Activated CD4-positive, alpha-beta T cell treated with anti-CD3 and anti-CD28 coated beads for 4 hours (primary cell): Measurements from ENCODE around the gene UROC1.

Experiments used
- DNase-seq, 2 donors: peaks; one replicate each; pipeline ENCODE4 v3.0.0-alpha.2; 2020

UROC1 gene

GRCh38 chr3:126516152-126516935 lies 1.2 kb downstream of the UROC1 start:
- DNase-seq: no peak

- no peak for DNase-seq
Observed at GRCh38 chr3:126515066-126515706, 2.4 kb downstream of the UROC1 start.

- DNase-seq: no peak
Observed at GRCh38 chr3:126514161-126514560, 3.4 kb downstream of the UROC1 start.

- DNase-seq: no peak
Observed at GRCh38 chr3:126512916-126513650, 4.5 kb downstream of the UROC1 start.

GRCh38 chr3:126512026-126512425 lies 5.5 kb downstream of the UROC1 start:
- no peak for DNase-seq

- DNase-seq: no peak
Observed at GRCh38 chr3:126511291-126511690, 6.3 kb downstream of the UROC1 start.

GRCh38 chr3:126510308-126510910 lies 7.2 kb downstream of the UROC1 start:
- DNase-seq: no peak

- DNase-seq: no peak
Observed at GRCh38 chr3:126509597-126510307, 7.8 kb downstream of the UROC1 start.

GRCh38 chr3:126508564-126508964 lies 9.0 kb downstream of the UROC1 start:
- DNase-seq: no peak

GRCh38 chr3:126507886-126508285 lies 9.7 kb downstream of the UROC1 start:
- no peak for DNase-seq

GRCh38 chr3:126503701-126504100 lies 13.9 kb downstream of the UROC1 start:
- no peak for DNase-seq

- no peak for DNase-seq
Observed at GRCh38 chr3:126502656-126503055, 14.9 kb downstream of the UROC1 start.

GRCh38 chr3:126501736-126502135 lies 15.8 kb downstream of the UROC1 start:
- DNase-seq: no peak

- DNase-seq: no peak
Observed at GRCh38 chr3:126501054-126501453, 16.5 kb downstream of the UROC1 start.

- DNase-seq: no peak
Observed at GRCh38 chr3:126500016-126500415, 17.6 kb downstream of the UROC1 start.

GRCh38 chr3:126499401-126499800 lies 18.2 kb downstream of the UROC1 start:
- no peak for DNase-seq

GRCh38 chr3:126498929-126499328 lies 18.6 kb downstream of the UROC1 start:
- DNase-seq: no peak

GRCh38 chr3:126498461-126498860 lies 19.1 kb downstream of the UROC1 start:
- DNase-seq: no peak

- DNase-seq: no peak
Observed at GRCh38 chr3:126497956-126498355, 19.6 kb downstream of the UROC1 start.

GRCh38 chr3:126496894-126497850 lies 20.4 kb downstream of the UROC1 start:
- no peak for DNase-seq

- no peak for DNase-seq
Observed at GRCh38 chr3:126495786-126496185, 21.8 kb downstream of the UROC1 start.

- DNase-seq: no peak
Observed at GRCh38 chr3:126494970-126495230, 22.7 kb downstream of the UROC1 start.
